Measurements from ENCODE around the gene LSM14A. TPM values are rescaled to one million over a fixed set of nuclear protein-coding genes. Genes with fewer than 3 reads are reported as not detected.
A peak's percentile ranks its signal among the peaks of the same experiment; 100 is the strongest.
"Not testable (repeated sequence)": the region's sequence is repeated elsewhere in the genome, so short reads cannot be mapped to it uniquely, and the experiment has no call there.

The LSM14A gene
- total RNA-seq, 2 experiments from 2014 or later: 112 to 116 TPM

DNA sequence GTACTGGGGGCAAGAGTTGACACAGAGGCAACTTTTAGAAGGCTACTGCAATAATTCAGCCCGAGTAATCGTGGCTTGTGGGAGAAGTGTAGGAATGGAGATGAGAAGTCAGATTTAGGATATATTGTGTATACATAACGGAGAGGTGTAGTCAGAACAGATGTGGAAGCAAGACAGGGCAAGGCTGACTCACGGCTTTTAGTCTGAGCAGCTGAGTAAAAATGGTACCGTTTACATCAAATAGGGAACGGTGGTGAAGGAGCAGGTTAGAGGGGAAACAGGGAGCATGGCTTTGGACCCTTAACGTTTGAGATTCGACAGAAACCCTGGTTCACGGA is 796 bp upstream of the LSM14A start:
- no peak for DNase-seq
- H3K9me3 Mint-ChIP-seq (ENCODE audit: low read depth): no peaks in the 10 kb centered on the region

DNA sequence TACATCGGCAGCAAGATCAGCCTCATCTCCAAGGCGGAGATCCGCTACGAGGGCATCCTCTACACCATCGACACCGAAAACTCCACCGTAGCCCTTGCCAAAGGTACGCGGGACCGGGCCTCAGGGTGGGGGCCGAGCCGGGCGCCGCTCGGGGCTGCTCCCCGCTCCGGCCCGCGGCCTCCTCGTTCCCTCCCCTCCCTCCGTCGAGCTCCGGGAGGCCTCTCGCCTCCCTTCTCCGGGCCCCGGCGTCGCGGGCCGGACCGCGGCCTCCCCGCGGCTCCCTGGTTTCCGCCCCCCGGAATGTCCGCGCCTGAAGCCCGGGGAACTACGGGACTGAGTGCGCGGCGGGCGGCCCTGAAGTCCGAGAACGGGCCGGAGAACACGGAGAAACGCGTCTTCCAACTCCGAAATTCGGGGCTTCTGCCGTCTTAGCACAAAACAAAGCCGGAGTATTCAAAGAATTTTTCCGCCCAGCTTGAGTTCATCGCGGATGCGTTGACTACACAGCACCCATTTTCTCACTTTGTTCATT is 423 bp downstream of the LSM14A start:
- peak; percentile 45 for ATAC-seq

More for the DNA sequence above, 796 bp upstream of the LSM14A start:
- Mint-ChIP-seq H3K36me3 (peaks cover 12% of the 10 kb centered on the region), H3K27ac (peak overlapping the region; percentile 97), H3K4me1 (peaks cover 32% of the 10 kb centered on the region), H3K4me3 (peak overlapping the region; percentile 93), H3K27me3 (no peaks in the 10 kb centered on the region)
- CTCF ChIA-PET: interaction anchor here (0.7 to 2.0 kb wide), 8 partner anchors 26 to 394 kb away, joined by 3 to 5 read pairs (median 4); no protein-coding TSS in a partner anchor
- peak; percentile 53 for ATAC-seq

DNA sequence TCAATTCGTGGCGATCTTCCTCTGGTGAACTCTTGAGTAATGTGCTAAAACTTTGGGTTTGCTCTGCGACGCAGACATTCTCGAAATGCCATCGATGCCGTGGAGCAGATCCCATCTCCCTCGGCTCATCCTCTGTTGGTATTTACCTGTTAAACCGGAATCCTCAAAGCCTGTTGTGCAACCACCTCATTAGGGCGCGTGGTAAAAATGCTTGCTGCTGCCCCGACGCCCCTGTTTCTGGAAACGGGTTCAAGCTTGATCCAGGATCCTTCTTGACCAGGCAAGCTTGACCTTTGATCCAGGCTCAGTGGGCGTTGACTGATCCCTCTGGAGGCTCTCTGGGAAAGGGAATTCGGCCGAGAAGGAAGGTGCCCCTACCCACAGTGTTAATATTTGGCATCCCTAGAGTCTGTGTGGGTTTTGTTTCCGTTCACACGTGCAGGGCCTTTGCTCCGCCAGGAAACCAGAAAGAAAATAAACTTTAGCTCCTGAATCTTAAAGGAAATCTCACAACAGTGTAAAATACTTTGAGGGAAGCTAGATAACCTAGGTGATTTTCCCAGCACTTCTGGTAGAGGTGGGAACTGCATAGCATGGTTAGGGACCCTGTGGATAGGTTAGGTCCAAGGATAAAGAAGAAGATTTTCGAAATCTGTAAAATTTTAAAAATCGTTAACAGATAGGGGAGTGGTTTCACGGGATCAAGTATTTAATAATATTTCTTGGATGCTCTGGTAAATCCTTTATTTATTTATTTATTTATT is 1.1 kb downstream of the LSM14A start:
- Mint-ChIP-seq H3K36me3 (peaks cover 16% of the 10 kb centered on the region), H3K27ac (peak overlapping the region; percentile 98)
- CTCF ChIA-PET: interaction anchor here (0.9 to 2.0 kb wide), 4 partner anchors 16 to 178 kb away, joined by 3 to 10 read pairs (median 4); no protein-coding TSS in a partner anchor

More for the DNA sequence above, 423 bp downstream of the LSM14A start:
- Mint-ChIP-seq H3K4me1 (peaks cover 43% of the 10 kb centered on the region), H3K27me3 (no peaks in the 10 kb centered on the region), H3K4me3 (peak overlapping the region; percentile 93), H3K27ac (peak overlapping the region; percentile 98), H3K9me3 (ENCODE audit: low read depth) (no peaks in the 10 kb centered on the region), H3K36me3 (peaks cover 15% of the 10 kb centered on the region)
- CTCF ChIA-PET: interaction anchor here (0.9 to 2.0 kb wide), 4 partner anchors 15 to 178 kb away, joined by 3 to 10 read pairs (median 4); no protein-coding TSS in a partner anchor
- no peak for DNase-seq

DNA sequence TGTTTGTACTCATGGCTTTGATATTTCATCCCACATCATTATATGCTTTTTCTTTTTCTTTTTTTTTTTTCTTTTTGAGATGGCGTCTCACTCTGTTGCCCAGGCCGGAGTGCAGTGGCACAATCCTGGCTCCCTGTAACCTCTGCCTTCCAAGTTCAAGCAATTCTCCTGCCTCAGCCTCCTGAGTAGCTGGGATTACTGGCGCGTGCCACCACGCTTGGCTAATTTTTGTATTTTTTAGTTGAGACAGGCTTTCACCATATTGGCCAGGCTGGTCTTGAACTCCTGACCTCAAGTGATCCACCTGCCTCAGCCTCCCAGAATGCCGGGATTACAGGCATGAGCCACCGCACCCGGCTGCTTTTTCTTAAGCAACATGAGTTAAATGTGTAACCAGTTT is 2.9 kb downstream of the LSM14A start:
- CTCF ChIA-PET: interaction anchor here (0.7 kb wide), 1 partner anchor 13 kb away, joined by 3 read pairs; no protein-coding TSS in a partner anchor
- DNase-seq; H3K9me3 Mint-ChIP-seq (ENCODE audit: low read depth); H3K27me3 Mint-ChIP-seq; H3K27ac Mint-ChIP-seq; H3K4me3 Mint-ChIP-seq; ATAC-seq: not testable (repeated sequence)
- H3K4me1 Mint-ChIP-seq: peaks cover 58% of the 10 kb centered on the region
- H3K36me3 Mint-ChIP-seq: peaks cover 24% of the 10 kb centered on the region

More for the DNA sequence above, 1.1 kb downstream of the LSM14A start:
- Mint-ChIP-seq H3K27me3 (no peaks in the 10 kb centered on the region), H3K9me3 (ENCODE audit: low read depth) (no peaks in the 10 kb centered on the region), H3K4me3 (peak overlapping the region; percentile 93), H3K4me1 (peaks cover 48% of the 10 kb centered on the region)
- DNase-seq (peak; percentile 51), ATAC-seq (no peak)

DNA sequence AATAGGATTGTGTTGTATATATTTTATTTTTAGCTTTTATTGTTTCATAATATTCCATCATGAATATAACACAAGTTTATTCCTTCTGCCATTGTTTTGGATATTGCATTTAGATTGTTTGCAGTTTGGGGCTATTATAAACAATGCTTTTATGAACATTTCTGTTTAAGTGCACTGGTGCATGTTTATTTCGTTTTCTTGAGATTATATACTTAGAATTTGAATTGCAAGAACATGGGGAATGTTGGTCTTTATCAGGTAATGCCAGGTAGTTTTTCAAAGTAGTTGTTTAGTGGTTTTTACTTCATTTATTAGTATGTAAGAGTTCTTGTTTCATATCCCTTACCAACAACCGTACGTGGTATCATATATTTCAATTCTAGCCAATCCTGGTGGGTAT is 4.3 kb downstream of the LSM14A start:
- Mint-ChIP-seq H3K27me3 (no peaks in the 10 kb centered on the region), H3K4me3 (peak overlapping the region; percentile 29), H3K9me3 (ENCODE audit: low read depth) (no peaks in the 10 kb centered on the region), H3K36me3 (peaks cover 34% of the 10 kb centered on the region), H3K4me1 (peaks cover 64% of the 10 kb centered on the region), H3K27ac (peak overlapping the region; percentile 45)
- no peak for DNase-seq
- no peak for ATAC-seq
- CTCF ChIA-PET: interaction anchor here (0.7 to 1.1 kb wide), 4 partner anchors 9 to 43 kb away, joined by 3 read pairs; no protein-coding TSS in a partner anchor

DNA sequence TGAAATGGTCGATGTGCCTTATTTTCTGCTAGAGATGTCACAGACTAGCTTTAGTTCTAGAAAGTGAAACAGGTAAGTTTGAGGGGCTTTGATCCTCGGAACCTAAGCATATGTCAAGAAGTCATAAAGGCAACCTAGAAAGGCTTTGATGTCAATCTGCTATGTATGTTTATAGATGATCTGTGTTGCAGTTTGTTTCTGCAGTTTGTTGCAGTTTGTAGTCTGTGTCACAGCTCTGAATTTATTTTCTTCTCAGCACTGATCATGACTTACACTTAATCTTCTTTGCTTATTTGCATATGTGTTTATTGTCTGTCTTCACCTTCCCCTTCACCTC is 5.9 kb downstream of the LSM14A start:
- Mint-ChIP-seq H3K4me1 (peaks cover 72% of the 10 kb centered on the region), H3K9me3 (ENCODE audit: low read depth) (no peaks in the 10 kb centered on the region), H3K27me3 (no peaks in the 10 kb centered on the region), H3K4me3 (peak overlapping the region; percentile 10), H3K36me3 (peaks cover 41% of the 10 kb centered on the region), H3K27ac (peak overlapping the region; percentile 37)
- DNase-seq (no peak), ATAC-seq (no peak)
- CTCF ChIA-PET: interaction anchor here (1.7 kb wide), 1 partner anchor 47 kb away, joined by 9 read pairs; no protein-coding TSS in a partner anchor

DNA sequence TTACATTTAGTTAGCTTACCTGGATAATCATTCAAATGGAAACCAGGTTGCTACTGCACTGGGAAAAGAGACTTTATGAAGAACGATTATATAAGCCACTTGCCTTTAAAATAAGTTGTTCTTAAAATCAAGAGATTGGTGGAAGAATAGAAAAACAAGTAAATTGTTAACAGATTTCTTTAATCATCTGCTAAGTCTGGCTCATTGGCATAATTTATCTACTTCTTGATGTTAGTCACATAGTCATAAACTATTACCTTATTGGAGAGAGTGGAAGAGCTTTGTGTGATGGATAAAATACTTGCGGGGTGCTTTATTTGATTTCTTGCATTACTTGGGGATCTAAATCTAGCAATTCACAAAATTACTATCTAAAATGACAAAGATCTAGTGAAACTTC is 6.8 kb downstream of the LSM14A start:
- Mint-ChIP-seq H3K4me1 (peaks cover 70% of the 10 kb centered on the region), H3K4me3 (no peak overlapping the region), H3K27me3 (no peaks in the 10 kb centered on the region), H3K9me3 (ENCODE audit: low read depth) (no peaks in the 10 kb centered on the region), H3K36me3 (peaks cover 37% of the 10 kb centered on the region), H3K27ac (no peak overlapping the region)
- CTCF ChIA-PET: interaction anchor here (1.7 kb wide), 1 partner anchor 46 kb away, joined by 9 read pairs; no protein-coding TSS in a partner anchor
- ATAC-seq (no peak), DNase-seq (no peak)

DNA sequence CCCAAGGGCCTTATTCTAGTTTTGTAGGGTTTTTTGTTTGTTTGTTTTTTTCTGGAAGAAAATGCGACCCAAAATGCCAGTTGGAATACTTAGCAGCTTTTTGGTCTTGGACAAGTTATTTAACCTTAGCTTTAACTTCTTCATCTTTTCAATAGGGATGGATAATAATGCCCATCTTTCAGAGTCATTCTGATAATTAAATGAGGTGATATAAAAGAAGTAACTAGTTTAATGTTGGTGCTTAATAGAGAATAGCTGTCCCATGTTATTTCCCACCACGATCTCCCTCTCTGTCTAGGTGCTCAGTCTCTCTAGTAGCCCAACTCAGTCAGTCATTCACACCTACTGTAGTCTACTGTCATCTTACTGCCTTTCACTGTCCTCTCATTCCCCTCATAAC is 8.0 kb downstream of the LSM14A start:
- Mint-ChIP-seq H3K4me3 (no peak overlapping the region), H3K27ac (no peak overlapping the region), H3K27me3 (no peaks in the 10 kb centered on the region), H3K9me3 (ENCODE audit: low read depth) (no peaks in the 10 kb centered on the region), H3K4me1 (peaks cover 72% of the 10 kb centered on the region), H3K36me3 (peaks cover 37% of the 10 kb centered on the region)
- CTCF ChIA-PET: no interaction called here
- ATAC-seq: no peak
- DNase-seq: no peak

DNA sequence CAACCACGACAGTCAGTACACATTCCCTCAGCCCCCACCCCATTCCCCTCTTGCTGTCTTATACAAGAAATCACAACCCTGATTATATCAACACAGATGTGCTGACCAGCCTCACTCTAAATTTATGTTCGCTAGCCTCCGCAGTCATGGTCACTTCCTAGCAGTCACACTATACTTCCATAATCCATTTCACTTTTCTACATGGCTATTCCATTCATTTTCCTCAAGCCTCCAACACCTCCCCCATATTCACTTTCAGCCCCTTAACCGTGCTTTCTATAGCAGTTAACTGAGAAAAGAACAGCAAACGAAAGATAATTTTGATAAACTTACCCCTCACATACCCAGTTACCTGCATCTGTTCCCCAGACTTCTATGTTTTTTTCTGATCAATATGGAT is 8.4 kb downstream of the LSM14A start:
- DNase-seq: no peak
- H3K27me3 Mint-ChIP-seq: no peaks in the 10 kb centered on the region
- H3K27ac Mint-ChIP-seq: no peak overlapping the region
- no peaks in the 10 kb centered on the region for H3K9me3 Mint-ChIP-seq (ENCODE audit: low read depth)
- H3K4me3 Mint-ChIP-seq: no peak overlapping the region
- ATAC-seq: no peak
- peaks cover 39% of the 10 kb centered on the region for H3K36me3 Mint-ChIP-seq
- CTCF ChIA-PET: no interaction called here
- H3K4me1 Mint-ChIP-seq: peaks cover 72% of the 10 kb centered on the region

DNA sequence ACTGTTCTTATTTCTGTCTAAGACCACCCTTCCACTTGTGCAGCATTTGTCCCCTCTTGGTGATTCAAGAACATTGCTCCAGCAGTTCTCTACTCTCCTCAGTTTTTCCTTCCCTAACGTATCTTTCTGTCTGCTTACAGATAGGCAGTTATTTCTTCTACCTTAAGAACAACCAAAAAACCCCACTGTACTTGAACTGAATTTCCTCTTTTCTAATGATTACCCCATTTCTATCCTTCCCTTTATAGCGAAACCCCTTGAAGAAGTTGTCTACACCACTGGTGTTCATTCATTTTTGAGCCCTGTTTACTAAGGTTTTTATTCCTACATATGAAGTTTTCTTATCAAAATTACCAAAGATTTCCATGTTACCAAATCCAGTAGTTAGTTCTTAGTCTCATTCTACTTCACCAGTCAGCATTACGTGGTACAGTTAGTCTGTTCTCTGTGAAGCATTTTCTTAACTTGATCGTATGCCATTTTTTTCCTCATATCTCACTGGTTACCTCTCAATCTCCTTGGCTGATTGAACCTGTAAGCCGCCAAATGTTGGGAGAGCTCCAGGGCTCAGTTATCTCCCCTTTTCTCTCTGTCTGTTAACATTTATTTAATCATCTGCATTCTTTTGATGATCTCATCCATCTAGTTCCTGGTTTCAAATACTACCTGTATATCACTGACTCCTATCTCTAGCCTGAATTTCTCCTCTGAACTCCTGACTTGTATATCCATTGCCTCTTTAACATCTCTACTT is 9.0 kb downstream of the LSM14A start:
- Mint-ChIP-seq H3K4me3 (no peak overlapping the region), H3K4me1 (peaks cover 72% of the 10 kb centered on the region), H3K27ac (no peak overlapping the region), H3K27me3 (no peaks in the 10 kb centered on the region), H3K9me3 (ENCODE audit: low read depth) (no peaks in the 10 kb centered on the region), H3K36me3 (peaks cover 41% of the 10 kb centered on the region)
- DNase-seq (no peak), ATAC-seq (no peak)
- CTCF ChIA-PET: no interaction called here

DNA sequence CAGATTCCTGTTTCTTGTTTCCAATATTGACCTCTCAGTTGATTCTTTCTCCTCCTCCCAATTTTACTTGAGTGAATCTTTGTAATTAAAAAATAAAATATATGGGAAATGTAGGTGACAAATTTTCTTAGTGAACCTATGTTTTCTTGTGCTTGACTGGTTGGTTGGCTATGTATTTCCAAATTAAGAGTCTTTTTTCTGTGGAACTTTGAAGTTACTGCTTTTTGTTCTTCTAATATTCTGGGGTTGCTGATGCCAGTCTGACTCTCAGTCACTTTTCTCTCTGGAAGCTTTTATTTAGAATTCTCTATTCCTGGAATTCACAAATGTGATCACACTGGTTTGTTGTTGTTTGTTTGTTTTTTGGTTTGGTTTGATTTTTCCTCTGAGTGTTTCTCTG is 9.8 kb downstream of the LSM14A start:
- Mint-ChIP-seq H3K4me1 (peaks cover 70% of the 10 kb centered on the region), H3K9me3 (ENCODE audit: low read depth) (no peaks in the 10 kb centered on the region), H3K36me3 (peaks cover 41% of the 10 kb centered on the region), H3K4me3 (no peak overlapping the region), H3K27me3 (no peaks in the 10 kb centered on the region), H3K27ac (no peak overlapping the region)
- DNase-seq (no peak), ATAC-seq (no peak)
- CTCF ChIA-PET: no interaction called here

DNA sequence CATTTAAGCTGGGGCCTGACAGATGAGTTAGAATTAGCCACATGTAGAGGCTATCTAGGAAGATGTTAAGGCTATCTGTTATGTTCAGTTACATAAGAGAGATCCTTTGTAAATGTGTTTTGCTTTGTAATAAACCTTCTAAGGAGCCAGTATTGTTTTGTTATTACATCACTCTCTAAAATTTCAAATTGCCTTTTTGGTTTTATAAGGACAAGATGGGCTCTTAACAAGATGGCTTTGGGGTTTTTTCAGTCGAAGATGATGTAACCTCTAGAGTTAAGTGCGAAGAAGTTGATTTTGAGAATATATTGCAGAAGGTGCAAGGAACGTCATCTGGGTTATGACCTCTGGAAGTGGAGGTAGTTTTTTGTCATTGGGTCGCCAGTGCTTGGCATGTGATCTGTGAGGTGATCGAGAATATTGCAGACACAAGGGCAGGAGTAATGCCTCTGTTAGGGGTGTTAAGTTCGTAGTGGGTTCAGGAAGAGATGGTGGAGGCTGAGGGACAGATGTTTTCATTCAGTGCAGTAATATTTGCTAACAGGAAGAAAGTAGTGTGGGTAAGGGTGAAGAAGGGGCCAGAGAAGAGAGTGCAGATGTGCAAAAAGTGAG is 12.7 kb downstream of the LSM14A start:
- CTCF ChIA-PET: interaction anchor here (1.1 kb wide), 1 partner anchor 8 kb away, joined by 3 read pairs; no protein-coding TSS in a partner anchor
- DNase-seq (no peak), ATAC-seq (no peak)
- H3K4me3 Mint-ChIP-seq: no peak overlapping the region
- peak overlapping the region; percentile 60 for H3K27ac Mint-ChIP-seq
- H3K9me3 Mint-ChIP-seq (ENCODE audit: low read depth): no peaks in the 10 kb centered on the region
- peaks cover 35% of the 10 kb centered on the region for H3K36me3 Mint-ChIP-seq
- H3K4me1 Mint-ChIP-seq: peaks cover 58% of the 10 kb centered on the region
- H3K27me3 Mint-ChIP-seq: no peaks in the 10 kb centered on the region

DNA sequence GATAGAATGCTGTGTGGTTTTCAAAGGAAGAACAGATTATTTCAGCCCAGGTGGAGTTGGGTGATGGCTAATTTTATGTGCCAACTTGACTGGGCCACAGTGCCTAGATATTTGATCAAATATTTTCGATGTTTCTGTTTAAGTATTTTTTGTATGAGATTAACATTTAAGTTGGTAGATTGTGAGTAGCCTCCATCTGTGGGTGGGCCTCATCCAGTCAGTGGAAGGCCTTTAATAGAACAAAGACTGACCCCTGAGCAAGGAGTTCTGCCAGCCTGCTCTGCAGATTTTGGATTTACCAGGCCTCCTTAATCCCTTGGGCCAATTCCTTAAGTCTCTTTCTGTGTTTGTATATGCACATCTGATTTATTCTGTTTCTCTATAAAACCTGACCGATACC is 13.9 kb downstream of the LSM14A start:
- H3K4me3 Mint-ChIP-seq: no peak overlapping the region
- H3K36me3 Mint-ChIP-seq: peaks cover 27% of the 10 kb centered on the region
- CTCF ChIA-PET: interaction anchor here (1.1 kb wide), 1 partner anchor 10 kb away, joined by 3 read pairs; no protein-coding TSS in a partner anchor
- no peaks in the 10 kb centered on the region for H3K9me3 Mint-ChIP-seq (ENCODE audit: low read depth)
- peaks cover 59% of the 10 kb centered on the region for H3K4me1 Mint-ChIP-seq
- H3K27me3 Mint-ChIP-seq: no peaks in the 10 kb centered on the region
- ATAC-seq: no peak
- no peak overlapping the region for H3K27ac Mint-ChIP-seq
- no peak for DNase-seq

Data from activated CD8-positive, alpha-beta memory T cell treated with anti-CD3 and anti-CD28 coated beads, Interleukin-2, amount 10 ng/mL, durations not matched to agents 7 days and 5 days (primary cell).